Neural cell (in vitro differentiated cells): ENCODE measurements around the gene TTC39A. TPM values are rescaled to one million over a fixed set of nuclear protein-coding genes. Genes with fewer than 3 reads are reported as not detected.

ENCODE experiments used
- H2AFZ ChIP-seq: fragments of 200-600, 300-800 bp; sonication (generic), shearing (Covaris generic); 2 replicates; pipeline ENCODE4 v1.6.0; 2014; ENCODE audit warnings: low read depth, mild to moderate bottlenecking, antibody characterized with exemption, low read length, moderate library complexity
- H3F3A ChIP-seq: fragments of 200-600 bp; shearing (Covaris generic); 2 replicates; pipeline ENCODE4 v1.6.1; 2016; ENCODE audit warnings: mild to moderate bottlenecking, moderate library complexity, mixed read lengths, antibody characterized with exemption, low read length; ENCODE audit not compliant: insufficient read depth, poor library complexity, severe bottlenecking
- H3K27ac ChIP-seq: fragments of 200-600, 300-800 bp; sonication (generic), shearing (Covaris generic); 2 replicates; pipeline ENCODE4 v1.5.1; 2014; ENCODE audit warnings: mild to moderate bottlenecking, low read length, moderate library complexity
- H3K27me3 ChIP-seq: fragments of 300-800, 200-600 bp; sonication (generic), shearing (Covaris generic); 2 replicates; pipeline ENCODE4 v1.6.0; 2014; ENCODE audit warnings: mild to moderate bottlenecking, low read depth, low read length, moderate library complexity; ENCODE audit not compliant: insufficient read depth
- H3K36me3 ChIP-seq: fragments of 300-800, 200-600 bp; sonication (generic), shearing (Covaris generic); 2 replicates; pipeline ENCODE4 v1.5.1; 2014; ENCODE audit warnings: mild to moderate bottlenecking, antibody characterized with exemption, low read length, moderate library complexity; ENCODE audit not compliant: insufficient read depth
- H3K4me2 ChIP-seq: fragments of 300-800, 200-600 bp; sonication (generic), shearing (Covaris generic); 2 replicates; pipeline ENCODE4 v1.6.0; 2014; ENCODE audit warnings: mild to moderate bottlenecking, low read length
- H3K4me3 ChIP-seq: fragments of 300-800, 200-600 bp; sonication (generic), shearing (Covaris generic); 2 replicates; pipeline ENCODE4 v1.5.1; 2014; ENCODE audit warnings: mild to moderate bottlenecking, low read length, moderate library complexity
- H3K79me2 ChIP-seq: fragments of 200-600 bp; shearing (Covaris generic); replicated peaks from 2 replicates; pipeline ENCODE4 v1.6.0; 2014; ENCODE audit warnings: mild to moderate bottlenecking, low read length, moderate library complexity; ENCODE audit not compliant: insufficient read depth
- H3K9ac ChIP-seq: fragments of 300-800, 200-600 bp; sonication (generic), shearing (Covaris generic); 2 replicates; pipeline ENCODE4 v1.6.1; 2016; ENCODE audit warnings: mild to moderate bottlenecking, low read length, mixed read lengths
- H3K9me2 ChIP-seq: fragments of 200-600 bp; shearing (Covaris generic); 2 replicates; pipeline ENCODE4 v1.6.1; 2016; ENCODE audit warnings: mild to moderate bottlenecking, low read length, mixed read lengths; ENCODE audit not compliant: insufficient read depth
- H3K9me3 ChIP-seq: fragments of 200-600, 300-800 bp; sonication (generic), shearing (Covaris generic); 2 replicates; pipeline ENCODE4 v1.6.1; 2016; ENCODE audit warnings: mild to moderate bottlenecking, mixed run types, low read length, moderate library complexity, mixed read lengths
- H4K20me1 ChIP-seq: fragments of 200-600 bp; shearing (Covaris generic); 2 replicates; pipeline ENCODE4 v1.6.1; 2016; ENCODE audit warnings: mild to moderate bottlenecking, mixed run types; ENCODE audit not compliant: insufficient read depth
- EP300 ChIP-seq: fragments of 450-650 bp; conservative IDR thresholded peaks from 2 replicates; pipeline ENCODE4 v1.6.1; 2014; ENCODE audit warnings: antibody characterized with exemption, mild to moderate bottlenecking, moderate library complexity; ENCODE audit not compliant: poor library complexity, severe bottlenecking
- EZH2 ChIP-seq: fragments of 200-600, 300-800 bp; shearing (Covaris generic), sonication (generic); IDR thresholded peaks from 2 replicates; pipeline ENCODE4 v1.6.1; 2014; ENCODE audit warnings: antibody characterized with exemption, low read length, borderline replicate concordance, mild to moderate bottlenecking; ENCODE audit not compliant: insufficient read depth, poor library complexity, severe bottlenecking
- MXI1 ChIP-seq: fragments of 450-650 bp; conservative IDR thresholded peaks from 2 replicates; pipeline ENCODE4 v1.6.1; 2014; ENCODE audit warnings: antibody characterized with exemption, mild to moderate bottlenecking; ENCODE audit not compliant: poor library complexity, severe bottlenecking
- POLR2AphosphoS5 ChIP-seq: IDR thresholded peaks from 2 replicates; pipeline ENCODE4 v1.6.1; 2012
- RAD21 ChIP-seq: fragments of 450-650 bp; conservative IDR thresholded peaks from 2 replicates; pipeline ENCODE4 v1.6.1; 2014; ENCODE audit warnings: antibody characterized with exemption, mild to moderate bottlenecking, moderate library complexity
- SMC3 ChIP-seq: fragments of 450-650 bp; conservative IDR thresholded peaks from 2 replicates; pipeline ENCODE4 v1.6.1; 2014; ENCODE audit warnings: antibody characterized with exemption, mild to moderate bottlenecking, moderate library complexity; ENCODE audit not compliant: poor library complexity
- TAF1 ChIP-seq: IDR thresholded peaks from 2 replicates; pipeline ENCODE4 v1.6.1; 2012; ENCODE audit warnings: low read depth
- polyA plus RNA-seq: library from polyadenylated mRNA; depleted of rRNA; stranded (reverse); fragments of >200 nt; gene quantifications from 2 replicates; pipeline ENCODE4 v1.2.3, GENCODE V29; 2014
- TF ChIP-seq, protein P1 (sequence below): IDR thresholded peaks from 2 replicates; pipeline ENCODE4 v1.6.1; 2012; ENCODE audit warnings: borderline replicate concordance
- TF ChIP-seq, protein P2 (sequence below): fragments of 450-650 bp; IDR thresholded peaks from 2 replicates; pipeline ENCODE4 v1.5.1; 2014; ENCODE audit warnings: antibody characterized with exemption, mild to moderate bottlenecking, moderate library complexity; ENCODE audit not compliant: poor library complexity, severe bottlenecking

Gene TTC39A
- polyA plus RNA-seq, 1 donor from 2014 or later = 1.1 TPM

DNA sequence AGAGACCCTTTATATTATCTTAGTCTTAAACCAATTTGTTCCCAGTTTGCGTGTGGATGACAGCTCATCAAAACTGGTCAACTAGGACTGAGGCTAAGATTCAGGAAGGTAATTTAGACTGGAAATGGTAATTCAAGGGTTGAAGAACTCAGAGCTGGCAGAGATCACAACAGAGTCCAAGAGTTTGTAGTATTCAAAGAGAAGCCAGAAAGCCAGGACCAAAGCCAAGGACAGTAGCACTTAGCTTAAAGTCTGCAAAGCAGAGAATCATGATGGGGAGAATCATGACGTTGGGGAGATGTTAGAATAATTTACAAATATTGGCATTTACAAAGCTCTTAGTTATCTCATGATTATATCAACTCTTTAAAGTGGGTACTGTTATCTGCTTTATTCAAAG, 61.7 kb downstream of the TTC39A start:
- Histone ChIP-seq H3K27me3 (no peaks in the 10 kb centered on the region), H3F3A (no peaks in the 10 kb centered on the region), H3K4me2 (no peak overlapping the region), H3K9me2 (no peaks in the 10 kb centered on the region), H3K36me3 (peaks cover 9% of the 10 kb centered on the region), H2AFZ (no peak overlapping the region), H3K79me2 (peaks cover 26% of the 10 kb centered on the region), H3K9me3 (no peaks in the 10 kb centered on the region), H4K20me1 (no peaks in the 10 kb centered on the region), H3K9ac (no peak overlapping the region), H3K4me3 (no peak overlapping the region), H3K27ac (no peak overlapping the region)
- TF ChIP-seq, protein P1, sequence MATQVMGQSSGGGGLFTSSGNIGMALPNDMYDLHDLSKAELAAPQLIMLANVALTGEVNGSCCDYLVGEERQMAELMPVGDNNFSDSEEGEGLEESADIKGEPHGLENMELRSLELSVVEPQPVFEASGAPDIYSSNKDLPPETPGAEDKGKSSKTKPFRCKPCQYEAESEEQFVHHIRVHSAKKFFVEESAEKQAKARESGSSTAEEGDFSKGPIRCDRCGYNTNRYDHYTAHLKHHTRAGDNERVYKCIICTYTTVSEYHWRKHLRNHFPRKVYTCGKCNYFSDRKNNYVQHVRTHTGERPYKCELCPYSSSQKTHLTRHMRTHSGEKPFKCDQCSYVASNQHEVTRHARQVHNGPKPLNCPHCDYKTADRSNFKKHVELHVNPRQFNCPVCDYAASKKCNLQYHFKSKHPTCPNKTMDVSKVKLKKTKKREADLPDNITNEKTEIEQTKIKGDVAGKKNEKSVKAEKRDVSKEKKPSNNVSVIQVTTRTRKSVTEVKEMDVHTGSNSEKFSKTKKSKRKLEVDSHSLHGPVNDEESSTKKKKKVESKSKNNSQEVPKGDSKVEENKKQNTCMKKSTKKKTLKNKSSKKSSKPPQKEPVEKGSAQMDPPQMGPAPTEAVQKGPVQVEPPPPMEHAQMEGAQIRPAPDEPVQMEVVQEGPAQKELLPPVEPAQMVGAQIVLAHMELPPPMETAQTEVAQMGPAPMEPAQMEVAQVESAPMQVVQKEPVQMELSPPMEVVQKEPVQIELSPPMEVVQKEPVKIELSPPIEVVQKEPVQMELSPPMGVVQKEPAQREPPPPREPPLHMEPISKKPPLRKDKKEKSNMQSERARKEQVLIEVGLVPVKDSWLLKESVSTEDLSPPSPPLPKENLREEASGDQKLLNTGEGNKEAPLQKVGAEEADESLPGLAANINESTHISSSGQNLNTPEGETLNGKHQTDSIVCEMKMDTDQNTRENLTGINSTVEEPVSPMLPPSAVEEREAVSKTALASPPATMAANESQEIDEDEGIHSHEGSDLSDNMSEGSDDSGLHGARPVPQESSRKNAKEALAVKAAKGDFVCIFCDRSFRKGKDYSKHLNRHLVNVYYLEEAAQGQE = no peak
- TF ChIP-seq, protein P2, sequence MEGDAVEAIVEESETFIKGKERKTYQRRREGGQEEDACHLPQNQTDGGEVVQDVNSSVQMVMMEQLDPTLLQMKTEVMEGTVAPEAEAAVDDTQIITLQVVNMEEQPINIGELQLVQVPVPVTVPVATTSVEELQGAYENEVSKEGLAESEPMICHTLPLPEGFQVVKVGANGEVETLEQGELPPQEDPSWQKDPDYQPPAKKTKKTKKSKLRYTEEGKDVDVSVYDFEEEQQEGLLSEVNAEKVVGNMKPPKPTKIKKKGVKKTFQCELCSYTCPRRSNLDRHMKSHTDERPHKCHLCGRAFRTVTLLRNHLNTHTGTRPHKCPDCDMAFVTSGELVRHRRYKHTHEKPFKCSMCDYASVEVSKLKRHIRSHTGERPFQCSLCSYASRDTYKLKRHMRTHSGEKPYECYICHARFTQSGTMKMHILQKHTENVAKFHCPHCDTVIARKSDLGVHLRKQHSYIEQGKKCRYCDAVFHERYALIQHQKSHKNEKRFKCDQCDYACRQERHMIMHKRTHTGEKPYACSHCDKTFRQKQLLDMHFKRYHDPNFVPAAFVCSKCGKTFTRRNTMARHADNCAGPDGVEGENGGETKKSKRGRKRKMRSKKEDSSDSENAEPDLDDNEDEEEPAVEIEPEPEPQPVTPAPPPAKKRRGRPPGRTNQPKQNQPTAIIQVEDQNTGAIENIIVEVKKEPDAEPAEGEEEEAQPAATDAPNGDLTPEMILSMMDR = no peak
- TF ChIP-seq EP300 (no peak), TAF1 (no peak), RAD21 (no peak), SMC3 (no peak), POLR2AphosphoS5 (no peak), MXI1 (no peak), EZH2 (no peak)

- no peaks in the 10 kb centered on the region for H4K20me1 ChIP-seq
- no peak overlapping the region for H3K9ac ChIP-seq
- H3K79me2 ChIP-seq = peaks cover 41% of the 10 kb centered on the region
These were observed 63.6 kb downstream of the TTC39A start for GRCh38 chr1:51266791-51267190.

More at GRCh38 chr1:51266791-51267190, 63.6 kb downstream of the TTC39A start:
- Histone ChIP-seq H3K4me2 (no peak overlapping the region), H3F3A (no peaks in the 10 kb centered on the region), H2AFZ (no peak overlapping the region), H3K27ac (no peak overlapping the region), H3K36me3 (peaks cover 9% of the 10 kb centered on the region), H3K4me3 (no peak overlapping the region), H3K9me2 (no peaks in the 10 kb centered on the region), H3K9me3 (no peaks in the 10 kb centered on the region), H3K27me3 (no peaks in the 10 kb centered on the region)
- TF ChIP-seq POLR2AphosphoS5 = no peak
- TF ChIP-seq, protein P2 = no peak
- TF ChIP-seq EP300 = no peak
- TF ChIP-seq EZH2 = no peak
- TF ChIP-seq RAD21 = no peak
- TF ChIP-seq SMC3 = no peak
- TF ChIP-seq, protein P1 = no peak
- TF ChIP-seq MXI1 = no peak
- TF ChIP-seq TAF1 = no peak
